ENCODE data around the gene ELAVL2.

ELAVL2 gene

GRCh38 chr9:23686896-23687295 lies 139.1 kb downstream of the ELAVL2 start:
- DNase-seq (ENCODE audit: extremely low read depth, low read depth), result no peak
- TF ChIP-seq CTCF (IDR thresholded peaks at IDR 0.05; ENCODE audit: low read depth, low read length, missing control alignments), result no peak

GRCh38 chr9:23686257-23686656 lies 139.8 kb downstream of the ELAVL2 start:
- DNase-seq (ENCODE audit: extremely low read depth, low read depth), result no peak
- no peak overlapping the region for H3K4me3 ChIP-seq (replicated peaks; ENCODE audit: low read depth, low read length)
- TF ChIP-seq CTCF (IDR thresholded peaks at IDR 0.05; ENCODE audit: low read depth, low read length, missing control alignments), result no peak

More at GRCh38 chr9:23686896-23687295, 139.1 kb downstream of the ELAVL2 start:
- no peak overlapping the region for H3K4me3 ChIP-seq (replicated peaks; ENCODE audit: low read depth, low read length)

GRCh38 chr9:23683611-23684061 lies 142.4 kb downstream of the ELAVL2 start:
- TF ChIP-seq CTCF (IDR thresholded peaks at IDR 0.05; ENCODE audit: low read depth, low read length, missing control alignments), result no peak
- no peak overlapping the region for H3K4me3 ChIP-seq (replicated peaks; ENCODE audit: low read depth, low read length)
- DNase-seq (ENCODE audit: extremely low read depth, low read depth), result no peak

GRCh38 chr9:23682891-23683431 lies 143.1 kb downstream of the ELAVL2 start:
- no peak for TF ChIP-seq CTCF (IDR thresholded peaks at IDR 0.05; ENCODE audit: low read depth, low read length, missing control alignments)
- no peak for DNase-seq (ENCODE audit: extremely low read depth, low read depth)
- H3K4me3 ChIP-seq (replicated peaks; ENCODE audit: low read depth, low read length), result no peak overlapping the region

GRCh38 chr9:23682352-23682751 lies 143.7 kb downstream of the ELAVL2 start:
- DNase-seq (ENCODE audit: extremely low read depth, low read depth), result no peak
- TF ChIP-seq CTCF (IDR thresholded peaks at IDR 0.05; ENCODE audit: low read depth, low read length, missing control alignments), result no peak
- no peak overlapping the region for H3K4me3 ChIP-seq (replicated peaks; ENCODE audit: low read depth, low read length)

GRCh38 chr9:23677446-23677845 lies 148.6 kb downstream of the ELAVL2 start:
- TF ChIP-seq CTCF (IDR thresholded peaks at IDR 0.05; ENCODE audit: low read depth, low read length, missing control alignments), result no peak

GRCh38 chr9:23674016-23674585 lies 151.9 kb downstream of the ELAVL2 start:
- DNase-seq (ENCODE audit: extremely low read depth, low read depth), result no peak
- no peak overlapping the region for H3K4me3 ChIP-seq (replicated peaks; ENCODE audit: low read depth, low read length)
- TF ChIP-seq CTCF (IDR thresholded peaks at IDR 0.05; ENCODE audit: low read depth, low read length, missing control alignments), result no peak

More at GRCh38 chr9:23677446-23677845, 148.6 kb downstream of the ELAVL2 start:
- DNase-seq (ENCODE audit: extremely low read depth, low read depth), result no peak
- H3K4me3 ChIP-seq (replicated peaks; ENCODE audit: low read depth, low read length), result no peak overlapping the region
